Fibroblast of lung (primary cell): ENCODE measurements around the gene MAP3K6.

Experiments used
- EZH2 ChIP-seq: IDR thresholded peaks from 2 replicates; pipeline ENCODE4 v1.5.1; 2012; ENCODE audit warnings: low read length, control low read depth, mild to moderate bottlenecking; ENCODE audit errors: missing control alignments
- TF ChIP-seq, protein P1 (sequence below), 2 donors: IDR thresholded peaks in 1 of 2; conservative IDR thresholded peaks in 1 of 2; 1 replicate in 1 of 2; 2 replicates in 1 of 2; pipeline ENCODE4 v1.5.1; 2011 to 2012; ENCODE audit warnings: low read length in 2 of 2, control low read depth in 1 of 2, inconsistent platforms in 1 of 2, low read depth in 1 of 2, mild to moderate bottlenecking in 1 of 2

DNA sequence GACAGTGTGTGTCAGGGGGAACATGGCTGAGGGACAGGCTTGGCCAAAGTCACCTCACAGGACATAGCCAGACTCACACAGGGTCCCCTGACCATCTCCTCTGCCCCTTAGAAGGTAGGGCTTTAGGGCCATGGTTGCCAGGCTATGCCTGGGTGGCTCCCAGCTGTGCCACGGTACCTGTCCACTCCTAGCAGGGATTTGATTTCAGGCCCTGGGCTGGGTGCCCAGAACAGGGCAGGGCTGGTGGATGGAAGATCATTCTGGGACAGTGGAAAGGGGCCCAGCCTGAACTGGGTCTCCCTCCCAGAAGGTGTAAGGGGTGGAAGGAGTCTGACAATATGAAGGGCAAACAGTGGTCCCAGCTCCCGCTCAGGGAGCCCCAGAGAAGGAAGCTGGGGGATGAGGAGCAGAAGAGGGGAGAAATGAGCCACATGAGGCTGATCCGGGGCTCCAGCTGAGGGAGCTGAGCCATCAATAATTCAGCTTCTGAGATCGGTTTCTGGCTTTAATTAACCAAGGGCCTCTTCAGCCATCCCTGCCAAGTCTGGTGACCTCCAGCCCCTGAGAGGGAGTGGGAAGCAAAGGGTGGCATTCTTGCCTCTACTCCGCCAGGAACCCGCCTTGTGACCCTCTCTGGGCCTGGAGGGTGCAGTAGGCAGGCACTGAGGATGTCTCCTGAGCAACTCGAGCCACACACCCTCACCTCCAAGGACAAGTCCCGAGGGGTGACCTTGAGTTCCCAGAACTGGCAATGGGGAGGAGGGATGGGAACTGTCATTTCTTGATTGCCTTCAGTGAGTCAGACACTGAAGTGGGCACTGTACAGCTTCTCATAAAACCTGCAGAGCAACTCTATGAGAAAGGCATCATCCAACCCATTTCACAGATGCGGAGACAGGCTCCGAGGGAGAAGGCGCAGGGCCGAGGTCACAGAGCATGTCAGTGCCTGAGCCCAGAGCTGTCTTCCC lies 14.3 kb upstream of the MAP3K6 start:
- TF ChIP-seq, protein P1, sequence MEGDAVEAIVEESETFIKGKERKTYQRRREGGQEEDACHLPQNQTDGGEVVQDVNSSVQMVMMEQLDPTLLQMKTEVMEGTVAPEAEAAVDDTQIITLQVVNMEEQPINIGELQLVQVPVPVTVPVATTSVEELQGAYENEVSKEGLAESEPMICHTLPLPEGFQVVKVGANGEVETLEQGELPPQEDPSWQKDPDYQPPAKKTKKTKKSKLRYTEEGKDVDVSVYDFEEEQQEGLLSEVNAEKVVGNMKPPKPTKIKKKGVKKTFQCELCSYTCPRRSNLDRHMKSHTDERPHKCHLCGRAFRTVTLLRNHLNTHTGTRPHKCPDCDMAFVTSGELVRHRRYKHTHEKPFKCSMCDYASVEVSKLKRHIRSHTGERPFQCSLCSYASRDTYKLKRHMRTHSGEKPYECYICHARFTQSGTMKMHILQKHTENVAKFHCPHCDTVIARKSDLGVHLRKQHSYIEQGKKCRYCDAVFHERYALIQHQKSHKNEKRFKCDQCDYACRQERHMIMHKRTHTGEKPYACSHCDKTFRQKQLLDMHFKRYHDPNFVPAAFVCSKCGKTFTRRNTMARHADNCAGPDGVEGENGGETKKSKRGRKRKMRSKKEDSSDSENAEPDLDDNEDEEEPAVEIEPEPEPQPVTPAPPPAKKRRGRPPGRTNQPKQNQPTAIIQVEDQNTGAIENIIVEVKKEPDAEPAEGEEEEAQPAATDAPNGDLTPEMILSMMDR (conservative IDR thresholded peaks at IDR 0.05 in 1 of 2, IDR thresholded peaks at IDR 0.05 in 1 of 2; ENCODE audit: low read depth in 1 of 2, low read length in 2 of 2), result no peak
- TF ChIP-seq EZH2, result no peak
